Activated B cell treated with CpG ODN at 0.5 μM for 24 hours (primary cell): ENCODE data around the gene ASTL. TPM values are rescaled to one million over a fixed set of nuclear protein-coding genes. Genes with fewer than 3 reads are reported as not detected.

Source experiments
- ATAC-seq: fragments of 200-7000 bp; cut with Tn5 transposase; one replicate; pipeline ENCODE4 v1.10.0; 2021; ENCODE audit warnings: low read depth, mild to moderate bottlenecking, moderate library complexity
- CTCF ChIA-PET: fragments of 350-600 bp; sonication (Branson Sonifier 250); formaldehyde crosslinking; loops from one replicate; lab custom pipeline; 2021; ENCODE audit warnings: antibody characterized with exemption; lab: Charles Lee
- POLR2A ChIA-PET: fragments of 350-600 bp; sonication (Branson Sonifier 250); formaldehyde crosslinking; loops from one replicate; lab custom pipeline; 2021; ENCODE audit warnings: antibody characterized with exemption; lab: Charles Lee
- DNase-seq: peaks from one replicate; pipeline ENCODE4 v3.0.0; 2022
- H3K27ac Mint-ChIP-seq: one replicate; pipeline ENCODE4 v1.8.0; 2020; ENCODE audit warnings: mixed read lengths
- H3K27me3 Mint-ChIP-seq: one replicate; pipeline ENCODE4 v1.8.0; 2021; ENCODE audit warnings: mixed read lengths
- H3K36me3 Mint-ChIP-seq: one replicate; pipeline ENCODE4 v1.8.0; 2021; ENCODE audit warnings: low read depth, mixed read lengths
- H3K4me1 Mint-ChIP-seq: one replicate; pipeline ENCODE4 v1.8.0; 2021; ENCODE audit warnings: mixed read lengths
- H3K4me3 Mint-ChIP-seq: one replicate; pipeline ENCODE4 v1.8.0; 2020; ENCODE audit warnings: mild to moderate bottlenecking, mixed read lengths
- H3K9me3 Mint-ChIP-seq: one replicate; pipeline ENCODE4 v1.8.0; 2020; ENCODE audit warnings: mixed read lengths
- intact Hi-C: fragments of 100-400 bp; cut with micrococcal nuclease; formaldehyde crosslinking; loops from one replicate; pipeline ENCODE4 v1.15.1; 2024
- total RNA-seq: library from RNA; stranded (reverse); gene quantifications from 2 replicates; pipeline ENCODE4 v1.2.3, GENCODE V29; 2022
- TF ChIP-seq, protein P1 (sequence below): fragments of 200-600 bp; IDR thresholded peaks from one replicate; pipeline ENCODE4 v1.8.0; 2022; ENCODE audit warnings: antibody characterized with exemption, mild to moderate bottlenecking

ASTL gene
- total RNA-seq, 1 donor from 2014 or later, result 1.6 TPM

DNA sequence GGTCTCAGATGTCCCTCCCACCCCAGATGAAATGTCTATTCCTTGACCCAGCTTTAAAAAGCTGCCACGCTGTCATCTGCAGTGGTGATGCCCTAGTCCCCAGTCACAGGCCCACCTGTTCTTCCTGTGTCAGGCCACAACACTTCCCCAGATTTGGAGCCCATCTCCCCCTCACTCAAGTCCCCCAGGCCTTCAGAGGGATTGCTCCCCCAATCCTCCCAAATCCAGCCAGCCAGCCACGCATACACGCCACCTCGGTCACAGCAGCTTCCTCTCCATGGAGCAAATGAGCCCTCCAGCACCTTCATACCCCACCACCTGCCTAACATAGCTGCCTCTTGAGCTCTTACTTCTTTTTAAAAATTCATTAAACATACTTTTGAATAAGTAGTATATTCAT is 7.8 kb downstream of the ASTL start:
- Mint-ChIP-seq H3K4me3 (no peak overlapping the region), H3K27ac (no peak overlapping the region), H3K9me3 (no peaks in the 10 kb centered on the region), H3K36me3 (peaks cover 25% of the 10 kb centered on the region), H3K4me1 (no peaks in the 10 kb centered on the region), H3K27me3 (no peaks in the 10 kb centered on the region)
- TF ChIP-seq, protein P1, sequence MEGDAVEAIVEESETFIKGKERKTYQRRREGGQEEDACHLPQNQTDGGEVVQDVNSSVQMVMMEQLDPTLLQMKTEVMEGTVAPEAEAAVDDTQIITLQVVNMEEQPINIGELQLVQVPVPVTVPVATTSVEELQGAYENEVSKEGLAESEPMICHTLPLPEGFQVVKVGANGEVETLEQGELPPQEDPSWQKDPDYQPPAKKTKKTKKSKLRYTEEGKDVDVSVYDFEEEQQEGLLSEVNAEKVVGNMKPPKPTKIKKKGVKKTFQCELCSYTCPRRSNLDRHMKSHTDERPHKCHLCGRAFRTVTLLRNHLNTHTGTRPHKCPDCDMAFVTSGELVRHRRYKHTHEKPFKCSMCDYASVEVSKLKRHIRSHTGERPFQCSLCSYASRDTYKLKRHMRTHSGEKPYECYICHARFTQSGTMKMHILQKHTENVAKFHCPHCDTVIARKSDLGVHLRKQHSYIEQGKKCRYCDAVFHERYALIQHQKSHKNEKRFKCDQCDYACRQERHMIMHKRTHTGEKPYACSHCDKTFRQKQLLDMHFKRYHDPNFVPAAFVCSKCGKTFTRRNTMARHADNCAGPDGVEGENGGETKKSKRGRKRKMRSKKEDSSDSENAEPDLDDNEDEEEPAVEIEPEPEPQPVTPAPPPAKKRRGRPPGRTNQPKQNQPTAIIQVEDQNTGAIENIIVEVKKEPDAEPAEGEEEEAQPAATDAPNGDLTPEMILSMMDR, result no peak
- ChIA-PET CTCF (interaction anchor here (0.5 to 2.1 kb wide), 2 partner anchors 13 to 44 kb away, joined by 3 to 10 read pairs; no protein-coding TSS in a partner anchor), POLR2A (interaction anchor here (1.2 kb wide), 1 partner anchor 9 kb away, joined by 3 read pairs; no protein-coding TSS in a partner anchor)
- intact Hi-C loops, result no loop called here
- no peak for DNase-seq
- no peak for ATAC-seq

DNA sequence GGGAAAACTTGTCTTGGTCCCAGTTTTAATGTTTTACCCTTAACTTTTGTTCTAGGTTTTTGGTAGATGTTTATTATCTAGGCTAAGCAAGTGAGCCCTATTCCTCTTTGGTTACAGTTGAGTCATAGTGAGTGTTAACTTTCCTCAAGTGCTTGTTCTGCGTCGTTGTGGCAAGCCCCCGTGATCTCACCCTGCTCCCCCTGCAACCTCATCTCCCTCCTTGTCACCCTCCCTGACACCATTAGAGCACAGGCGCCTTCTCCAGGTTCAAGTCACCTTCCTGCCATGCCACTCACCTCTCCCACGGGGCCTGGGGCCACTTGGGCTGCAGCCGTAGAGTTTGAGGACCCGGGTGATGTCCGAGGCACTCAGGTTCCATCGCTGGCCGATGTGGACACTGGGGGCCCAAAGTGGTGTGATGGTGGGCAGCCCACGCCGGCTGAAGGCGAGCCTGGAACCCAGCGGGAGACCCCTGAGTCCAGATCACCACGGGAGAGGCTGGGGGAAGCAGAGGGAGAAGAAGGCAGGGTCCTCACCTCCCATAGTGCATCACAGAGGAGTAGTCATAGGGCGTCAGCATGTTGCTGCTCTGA is 8.7 kb downstream of the ASTL start:
- intact Hi-C loops, result no loop called here
- H3K27me3 Mint-ChIP-seq, result no peaks in the 10 kb centered on the region
- no peaks in the 10 kb centered on the region for H3K9me3 Mint-ChIP-seq
- H3K4me3 Mint-ChIP-seq, result no peak overlapping the region
- ChIA-PET CTCF (interaction anchor here (2.1 kb wide), 1 partner anchor 45 kb away, joined by 10 read pairs; no protein-coding TSS in a partner anchor), POLR2A (interaction anchor here (1.2 kb wide), 1 partner anchor 10 kb away, joined by 3 read pairs; no protein-coding TSS in a partner anchor)
- no peak for ATAC-seq
- TF ChIP-seq, protein P1, result no peak
- H3K4me1 Mint-ChIP-seq, result no peaks in the 10 kb centered on the region
- DNase-seq, result no peak
- H3K36me3 Mint-ChIP-seq, result peaks cover 25% of the 10 kb centered on the region
- H3K27ac Mint-ChIP-seq, result no peak overlapping the region

DNA sequence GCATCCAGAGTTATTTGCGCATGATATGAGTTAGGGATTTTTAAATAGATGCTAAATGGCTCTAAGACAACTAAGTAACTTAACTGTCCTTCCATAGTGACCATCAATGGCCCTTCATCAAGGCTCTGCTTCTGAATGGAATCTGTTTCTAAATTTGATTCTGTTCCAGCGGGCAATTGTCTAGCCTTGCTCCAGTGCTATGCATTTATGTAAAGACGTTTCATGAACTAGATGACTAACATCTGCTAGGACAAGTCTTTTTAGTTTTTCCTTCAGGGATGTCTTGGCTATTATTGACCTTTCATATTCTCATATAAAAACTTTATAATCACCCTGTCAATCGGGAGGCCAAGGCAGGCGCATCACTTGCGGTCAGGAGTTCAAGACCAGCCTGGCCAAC is 9.8 kb downstream of the ASTL start:
- no peaks in the 10 kb centered on the region for H3K4me1 Mint-ChIP-seq
- CTCF ChIA-PET, result no interaction called here
- intact Hi-C loops, result no loop called here
- H3K27ac Mint-ChIP-seq, result no peak overlapping the region
- POLR2A ChIA-PET, result no interaction called here
- peaks cover 25% of the 10 kb centered on the region for H3K36me3 Mint-ChIP-seq
- H3K4me3 Mint-ChIP-seq, result no peak overlapping the region
- TF ChIP-seq, protein P1, result no peak
- DNase-seq (no peak), ATAC-seq (no peak)
- no peaks in the 10 kb centered on the region for H3K27me3 Mint-ChIP-seq
- H3K9me3 Mint-ChIP-seq, result no peaks in the 10 kb centered on the region

DNA sequence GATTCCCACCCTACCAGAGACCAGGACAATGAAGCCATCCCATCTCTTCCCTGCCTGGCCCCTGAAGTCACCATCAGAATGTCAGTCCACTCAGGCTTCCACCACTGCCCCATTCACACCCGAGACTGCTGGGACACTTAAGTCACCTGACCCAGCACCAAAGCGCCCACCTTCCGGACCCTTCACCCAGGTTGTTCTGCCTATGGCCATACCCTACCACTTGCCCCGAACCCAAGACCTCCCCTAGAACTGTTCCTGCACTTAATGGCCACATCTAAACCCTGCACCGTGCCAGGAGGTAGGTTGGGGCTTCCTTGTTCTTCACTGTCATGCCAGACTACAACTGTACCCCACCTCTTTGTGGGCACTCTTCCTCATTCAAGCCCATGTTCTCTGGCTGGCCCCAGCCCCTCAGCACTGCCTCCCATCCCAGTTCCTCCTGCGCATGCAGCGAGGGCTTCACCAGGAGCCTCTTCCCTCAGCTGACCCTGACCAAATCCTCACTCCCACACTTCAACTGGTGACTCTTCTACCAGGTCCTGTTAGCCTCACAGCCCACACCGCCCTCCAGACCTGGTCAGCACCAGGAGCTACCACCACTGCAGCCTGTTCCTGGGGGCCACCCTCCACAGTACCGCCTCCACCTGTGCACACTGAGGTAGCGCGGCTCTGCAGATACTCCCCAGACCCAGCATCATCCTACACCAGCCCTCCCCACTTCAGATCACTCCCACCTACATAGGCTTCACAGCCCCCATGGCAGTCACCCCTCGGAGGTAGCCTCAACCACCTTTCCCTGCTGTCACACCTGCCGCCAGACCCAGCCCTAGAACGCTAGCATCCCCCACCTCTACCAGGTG is 13.7 kb downstream of the ASTL start:
- ATAC-seq (no peak), DNase-seq (no peak)
- H3K4me1 Mint-ChIP-seq, result peaks cover 11% of the 10 kb centered on the region
- ChIA-PET POLR2A (interaction anchor here (0.6 kb wide), 1 partner anchor 216 kb away, joined by 5 read pairs; no protein-coding TSS in a partner anchor), CTCF (no interaction called here)
- no peaks in the 10 kb centered on the region for H3K9me3 Mint-ChIP-seq
- intact Hi-C loops, result no loop called here
- H3K4me3 Mint-ChIP-seq, result no peak overlapping the region
- peaks cover 16% of the 10 kb centered on the region for H3K36me3 Mint-ChIP-seq
- TF ChIP-seq, protein P1, result no peak
- no peak overlapping the region for H3K27ac Mint-ChIP-seq
- peaks cover 13% of the 10 kb centered on the region for H3K27me3 Mint-ChIP-seq

DNA sequence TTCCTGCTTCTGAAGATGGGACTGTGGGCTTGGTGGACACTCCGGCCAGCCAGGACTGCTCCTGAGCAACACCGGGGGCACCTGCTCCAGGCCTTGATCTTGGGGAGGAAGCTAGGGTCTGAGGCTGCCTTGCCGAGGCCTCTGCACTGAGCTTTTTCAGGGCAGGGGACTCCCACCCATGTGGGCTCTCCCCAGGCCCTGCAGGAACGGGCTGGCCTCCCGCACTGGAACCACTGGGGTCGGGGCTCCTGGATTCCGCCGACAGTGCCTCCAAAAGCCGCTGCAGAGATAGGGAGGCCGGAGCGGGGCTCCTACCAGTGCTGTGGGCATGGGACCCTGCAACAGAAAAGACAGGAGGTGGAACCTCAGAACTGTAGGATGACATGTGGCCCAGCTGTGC is 14.4 kb downstream of the ASTL start:
- no peak for ATAC-seq
- Mint-ChIP-seq H3K9me3 (no peaks in the 10 kb centered on the region), H3K27me3 (peaks cover 13% of the 10 kb centered on the region), H3K27ac (no peak overlapping the region), H3K36me3 (peaks cover 13% of the 10 kb centered on the region), H3K4me3 (no peak overlapping the region), H3K4me1 (peaks cover 11% of the 10 kb centered on the region)
- POLR2A ChIA-PET, result interaction anchor here (0.6 kb wide), 2 partner anchors 47 to 216 kb away, joined by 5 to 7 read pairs; no protein-coding TSS in a partner anchor
- TF ChIP-seq, protein P1, result no peak
- CTCF ChIA-PET, result no interaction called here
- intact Hi-C loops, result no loop called here
- no peak for DNase-seq
